GM21576 (cell line): ENCODE results near the gene SCFD2.

Experiments used
- ATAC-seq: cut with Tn5 transposase; IDR thresholded peaks from one replicate; pipeline ENCODE4 v1.9.1; 2021; ENCODE audit warnings: mild to moderate bottlenecking, moderate library complexity; ENCODE audit not compliant: unreplicated experiment

SCFD2 gene

GRCh38 chr4:52904421-52904820 lies 461.4 kb downstream of the SCFD2 start:
- no peak for ATAC-seq

DNA sequence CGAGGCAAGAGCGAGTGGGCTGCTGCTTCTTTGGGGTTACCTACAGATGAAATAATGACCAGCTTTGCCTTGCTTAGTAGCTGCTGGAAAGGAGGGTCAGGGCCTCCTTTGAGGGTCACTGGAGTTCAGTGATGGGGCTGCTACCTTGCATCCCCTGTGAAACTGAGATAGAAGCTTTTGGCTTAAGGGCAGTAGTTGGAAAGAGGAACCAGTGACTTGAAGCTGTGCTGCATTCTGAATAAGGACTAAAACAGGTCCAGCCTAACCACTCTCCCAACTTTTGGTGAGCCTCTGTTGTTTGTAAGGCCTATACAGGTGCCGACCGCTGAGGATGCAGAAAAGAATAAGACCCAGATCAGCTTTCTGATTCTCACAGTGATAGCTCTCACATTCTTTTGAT lies 462.6 kb downstream of the SCFD2 start:
- ATAC-seq: no peak

DNA sequence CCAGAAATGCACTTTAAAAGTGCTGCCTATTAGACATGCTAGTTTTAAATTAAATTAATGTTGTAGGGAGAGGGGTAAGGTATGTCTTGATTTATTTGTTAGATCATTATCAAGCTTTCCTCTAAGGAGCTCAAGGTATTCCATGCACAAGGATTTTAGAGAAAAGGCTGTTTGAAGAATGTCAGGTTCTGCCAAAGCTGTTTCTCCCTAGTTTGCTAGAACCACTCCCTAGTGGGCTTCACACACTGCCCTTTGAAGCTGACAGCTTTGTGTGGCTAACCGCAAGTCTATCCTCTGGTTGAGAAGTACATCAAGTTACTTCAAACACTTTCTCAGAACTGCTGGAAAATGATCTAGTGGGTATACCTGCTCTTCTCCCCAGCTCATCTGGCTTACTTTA lies 471.4 kb downstream of the SCFD2 start:
- ATAC-seq: no peak

GRCh38 chr4:52892880-52893279 lies 473.0 kb downstream of the SCFD2 start:
- ATAC-seq: no peak

DNA sequence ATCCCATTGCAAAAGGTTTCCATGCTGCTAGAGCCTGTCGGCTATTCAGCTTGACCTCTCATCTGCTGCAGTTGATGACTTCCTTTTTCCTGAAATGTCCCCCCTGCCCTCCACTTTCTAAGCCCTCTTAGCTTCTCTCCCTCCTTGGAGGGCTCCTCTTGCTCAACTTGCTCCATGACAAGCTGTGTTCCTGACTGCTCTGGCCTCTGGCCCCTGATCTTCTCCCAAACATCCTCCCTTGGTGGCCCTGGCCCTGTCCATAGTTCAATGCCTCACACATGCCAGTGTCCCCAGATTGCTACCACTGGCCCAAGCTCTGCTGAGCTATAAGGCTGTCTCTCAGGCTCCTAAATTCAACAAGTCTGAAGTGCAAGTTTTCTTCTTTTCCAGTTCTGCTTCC lies 474.1 kb downstream of the SCFD2 start:
- no peak for ATAC-seq

GRCh38 chr4:52890521-52890791 lies 475.4 kb downstream of the SCFD2 start:
- no peak for ATAC-seq

- no peak for ATAC-seq
Measured at GRCh38 chr4:52889778-52890520, 475.9 kb downstream of the SCFD2 start.

GRCh38 chr4:52889354-52889753 lies 476.5 kb downstream of the SCFD2 start:
- ATAC-seq: no peak

DNA sequence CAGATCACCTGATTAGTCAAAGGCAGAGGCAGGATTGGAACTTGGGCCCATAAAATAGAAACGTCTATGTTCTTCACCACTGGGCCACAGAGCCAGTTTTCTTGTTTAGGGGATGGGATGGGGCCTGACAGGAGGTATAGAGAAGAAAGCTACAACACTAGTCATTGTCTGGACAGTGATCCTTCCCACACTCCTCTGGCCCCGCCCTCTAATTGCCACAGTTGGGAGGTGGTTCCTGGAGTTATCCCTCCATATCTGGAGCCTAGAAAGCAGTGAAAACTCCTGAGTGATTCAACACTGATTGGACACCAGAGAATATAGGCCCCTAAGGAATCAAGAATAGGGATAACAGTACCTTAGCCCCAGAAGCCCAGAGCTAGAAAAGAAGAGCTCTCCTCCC lies 480.9 kb downstream of the SCFD2 start:
- ATAC-seq: no peak

GRCh38 chr4:52883707-52884669 lies 481.9 kb downstream of the SCFD2 start:
- ATAC-seq: no peak

DNA sequence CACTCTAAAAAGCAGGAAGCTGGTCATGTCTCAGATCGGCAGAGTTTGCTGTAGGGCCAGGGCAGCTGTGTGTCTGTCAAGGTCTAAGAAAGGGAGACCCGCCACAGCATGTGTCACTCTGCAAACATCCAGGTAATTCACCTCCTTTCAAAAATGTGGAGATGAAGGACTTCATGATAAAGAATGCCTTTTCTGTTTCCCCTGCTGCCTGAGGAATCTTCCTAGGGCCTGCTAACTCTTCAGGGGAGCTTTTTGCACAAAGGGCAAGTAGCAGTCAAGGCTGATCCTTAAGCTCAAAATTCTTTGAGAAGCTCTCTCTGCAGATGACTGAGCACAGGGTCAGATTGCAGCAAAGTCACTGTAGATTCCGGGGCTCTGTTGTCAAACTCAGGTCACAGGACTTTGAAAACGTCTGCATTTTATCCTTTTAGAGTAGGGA lies 482.7 kb downstream of the SCFD2 start:
- ATAC-seq: no peak

GRCh38 chr4:52880994-52881393 lies 484.9 kb downstream of the SCFD2 start:
- ATAC-seq: no peak

DNA sequence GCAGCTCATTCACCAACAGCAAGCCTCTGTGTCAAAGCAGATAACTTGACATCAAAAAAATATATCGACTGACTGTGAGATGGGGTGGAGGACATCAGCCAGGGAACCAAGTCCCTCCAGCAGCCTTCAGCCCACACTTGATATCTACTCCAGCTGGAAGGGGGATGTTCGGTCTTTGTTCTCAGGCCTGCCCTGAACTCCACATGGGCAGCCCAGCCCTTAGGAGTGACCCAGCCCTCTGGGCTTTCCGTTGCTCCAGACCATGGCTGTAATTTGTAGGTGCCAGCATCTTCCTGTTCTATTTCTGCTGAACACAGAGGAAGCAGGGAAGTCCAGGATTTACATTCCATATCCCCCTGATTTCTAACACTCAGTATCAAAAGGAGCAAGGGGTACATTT lies 486.4 kb downstream of the SCFD2 start:
- ATAC-seq: no peak

DNA sequence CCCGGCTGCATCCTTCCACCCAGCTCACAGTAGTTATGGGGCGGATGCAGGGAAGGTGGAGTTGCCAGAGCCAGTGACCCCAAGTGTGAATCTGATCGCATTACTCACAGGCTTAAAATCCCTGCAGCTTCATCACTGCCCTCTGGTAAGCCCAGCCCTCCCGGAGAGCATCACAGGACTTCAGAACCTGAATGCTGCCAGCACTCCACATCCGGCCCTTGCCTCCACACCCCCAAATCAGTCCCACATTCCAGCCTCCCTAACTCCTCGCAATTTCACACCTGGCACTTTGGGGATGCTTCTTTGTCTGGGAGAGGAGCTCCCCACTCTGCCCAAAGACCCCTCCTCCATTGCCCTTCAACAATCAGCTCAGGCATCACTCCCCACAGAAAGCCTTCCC lies 488.2 kb downstream of the SCFD2 start:
- no peak for ATAC-seq

DNA sequence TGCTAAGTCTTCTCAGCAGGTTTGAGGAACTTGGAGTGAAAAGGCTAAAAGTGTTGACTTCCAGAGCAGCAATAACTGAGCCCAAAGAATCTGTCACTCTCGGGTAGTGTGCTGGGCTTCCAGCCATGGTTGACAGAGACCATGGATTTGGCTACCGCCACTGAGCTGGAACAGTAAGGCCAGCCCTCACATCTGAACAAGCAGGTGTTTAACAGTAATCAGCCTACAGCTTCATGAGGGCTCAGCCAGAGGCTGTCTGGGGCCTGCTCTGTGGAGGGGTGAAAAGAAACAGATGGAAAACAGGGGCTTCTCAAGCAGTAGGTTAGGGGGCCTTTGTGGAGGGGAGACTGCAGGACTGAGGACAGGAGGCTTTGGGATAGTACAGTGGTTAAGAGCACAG lies 488.8 kb downstream of the SCFD2 start:
- no peak for ATAC-seq

- ATAC-seq: no peak
Measured at GRCh38 chr4:52876069-52876468, 489.8 kb downstream of the SCFD2 start.

- no peak for ATAC-seq
Measured at GRCh38 chr4:52874948-52875347, 490.9 kb downstream of the SCFD2 start.

DNA sequence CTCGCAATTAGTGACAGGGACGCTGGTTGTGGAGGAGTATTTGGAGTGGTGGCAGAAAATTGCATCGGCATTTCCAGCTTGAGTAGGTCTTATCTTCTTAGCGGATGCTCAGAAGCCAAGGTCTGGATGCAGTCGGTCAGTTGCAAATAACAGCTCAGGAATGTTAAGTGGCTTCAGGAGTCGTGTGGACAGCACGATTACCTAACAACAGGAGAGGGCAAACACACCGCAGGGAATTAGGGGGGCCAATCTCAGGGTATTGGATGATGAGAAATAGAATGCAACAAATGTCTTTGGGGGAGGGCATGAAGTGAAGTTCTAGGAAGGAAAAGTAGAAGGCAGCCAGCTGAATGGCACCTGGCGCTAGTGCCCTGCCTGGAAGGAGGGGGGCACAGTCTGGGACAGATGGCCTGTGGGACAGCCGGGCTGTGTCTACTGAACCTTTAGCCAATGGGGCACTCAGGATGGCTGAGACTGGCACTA lies 492.0 kb downstream of the SCFD2 start:
- ATAC-seq: no peak

DNA sequence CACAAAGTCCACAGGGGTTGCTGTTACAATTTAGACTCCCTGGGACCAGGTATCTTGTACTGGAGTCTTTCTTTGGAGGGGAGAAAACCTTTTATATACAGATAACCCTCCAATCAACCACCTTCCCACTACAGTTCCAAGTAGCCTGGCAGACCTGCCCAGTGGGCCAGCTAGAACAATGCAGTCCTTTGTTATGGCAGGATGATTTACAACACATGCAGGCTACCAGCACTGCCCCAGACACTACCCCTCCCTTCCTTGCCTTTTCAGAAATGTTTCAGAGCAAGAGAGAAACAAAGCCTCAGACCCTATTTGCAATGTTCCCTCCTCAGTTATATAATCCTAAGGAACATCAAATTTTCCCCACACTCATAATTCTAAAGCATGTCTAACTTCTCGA lies 492.7 kb downstream of the SCFD2 start:
- no peak for ATAC-seq

GRCh38 chr4:52870225-52870624 lies 495.6 kb downstream of the SCFD2 start:
- no peak for ATAC-seq

- no peak for ATAC-seq
Measured at GRCh38 chr4:52869656-52870055, 496.2 kb downstream of the SCFD2 start.

GRCh38 chr4:52869196-52869595 lies 496.7 kb downstream of the SCFD2 start:
- ATAC-seq: no peak
